HG02763 (cell line): Measurements from ENCODE around the gene VPS37C.
"Not testable (repeated sequence)": the region's sequence is repeated elsewhere in the genome, so short reads cannot be mapped to it uniquely, and the experiment has no call there.

Experiments used
- ATAC-seq: cut with Tn5 transposase; IDR thresholded peaks from one replicate; pipeline ENCODE4 v1.9.1; 2021; ENCODE audit warnings: mild to moderate bottlenecking, moderate library complexity; ENCODE audit not compliant: unreplicated experiment

The VPS37C gene

DNA sequence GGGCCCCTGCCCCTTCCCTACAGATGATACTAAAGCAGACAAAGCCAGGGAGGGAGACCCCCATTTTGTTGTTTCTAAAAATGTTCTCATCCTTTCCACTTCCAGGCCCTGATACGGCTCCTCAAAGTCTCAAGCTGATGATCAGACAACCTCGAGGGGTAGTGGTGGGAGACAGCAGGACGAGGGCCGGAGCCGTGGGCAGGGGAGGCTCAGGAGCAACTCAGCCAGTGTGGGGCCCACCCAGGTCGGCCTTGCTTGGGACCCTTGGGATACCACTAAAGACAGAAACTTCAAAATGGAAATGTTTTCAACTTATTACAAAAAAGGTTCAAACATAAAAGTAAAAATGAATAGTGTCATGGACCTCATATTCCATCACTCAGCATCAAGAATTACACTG, 15.2 kb upstream of the VPS37C start:
- ATAC-seq, result no peak

- ATAC-seq, result no peak
These were observed 13.7 kb upstream of the VPS37C start for GRCh38 chr11:61174949-61175348.

GRCh38 chr11:61174273-61174672, 13.0 kb upstream of the VPS37C start:
- no peak for ATAC-seq

GRCh38 chr11:61173456-61173855, 12.2 kb upstream of the VPS37C start:
- no peak for ATAC-seq

DNA sequence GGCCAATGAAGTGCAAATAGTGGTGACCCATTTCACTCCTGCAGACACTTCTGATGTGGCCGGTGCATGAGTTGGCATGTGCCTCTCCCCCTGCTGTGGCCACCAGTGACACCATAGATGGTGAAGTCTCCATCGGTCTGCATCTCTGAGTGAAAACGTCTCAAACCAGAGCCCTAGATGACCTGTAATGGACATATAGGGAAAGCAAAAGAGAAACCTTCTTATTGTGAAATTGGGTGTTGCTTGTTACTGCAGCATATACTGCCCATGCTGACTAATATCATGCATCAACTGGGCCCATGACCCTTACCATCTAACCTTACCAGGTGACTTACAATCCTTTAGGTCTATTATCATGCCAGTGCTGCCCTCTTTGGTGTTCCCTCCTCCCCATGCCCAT, 11.7 kb upstream of the VPS37C start:
- ATAC-seq, result no peak

GRCh38 chr11:61172356-61172755, 11.1 kb upstream of the VPS37C start:
- no peak for ATAC-seq

- no peak for ATAC-seq
These were observed 10.7 kb upstream of the VPS37C start for GRCh38 chr11:61171907-61172306.

DNA sequence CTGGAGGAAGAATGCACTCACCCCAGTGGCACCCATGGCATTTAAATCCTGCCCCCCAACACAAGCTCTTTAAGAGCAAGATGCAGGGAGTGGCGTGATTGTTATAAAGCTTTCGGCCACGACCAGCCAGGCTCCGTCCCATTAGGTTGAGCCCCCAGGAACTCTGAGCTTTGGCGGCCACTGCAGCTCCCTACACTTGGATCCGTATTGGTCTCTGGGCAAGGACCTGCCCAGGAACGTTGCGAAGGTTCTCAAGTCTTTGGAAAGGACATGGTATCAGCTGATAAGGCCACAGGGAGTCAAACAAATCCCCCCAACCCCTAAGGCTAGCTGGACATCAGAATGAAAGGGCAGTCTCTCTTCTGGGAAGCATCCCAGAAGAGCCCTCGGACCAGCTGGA, 9.3 kb upstream of the VPS37C start:
- no peak for ATAC-seq

GRCh38 chr11:61168800-61169199, 7.6 kb upstream of the VPS37C start:
- ATAC-seq, result no peak

GRCh38 chr11:61168042-61168688, 6.9 kb upstream of the VPS37C start:
- ATAC-seq, result no peak

DNA sequence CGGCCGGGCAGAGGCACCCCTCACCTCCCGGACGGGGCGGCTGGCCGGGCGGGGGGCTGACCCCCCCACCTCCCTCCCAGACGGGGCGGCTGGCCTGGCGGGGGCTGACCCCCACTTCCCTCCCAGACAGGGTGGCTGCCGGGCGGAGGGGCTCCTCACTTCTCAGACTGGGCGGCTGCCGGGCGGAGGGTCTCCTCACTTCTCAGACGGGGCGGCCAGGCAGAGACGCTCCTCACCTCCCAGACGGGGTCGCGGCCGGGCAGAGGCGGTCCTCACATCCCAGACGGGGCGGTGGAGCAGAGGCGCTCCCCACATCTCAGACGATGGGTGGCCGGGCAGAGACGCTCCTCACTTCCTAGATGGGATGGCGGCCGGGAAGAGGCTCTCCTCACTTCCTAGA, 5.1 kb upstream of the VPS37C start:
- ATAC-seq, result not testable (repeated sequence)

- not testable (repeated sequence) for ATAC-seq
These were observed 4.6 kb upstream of the VPS37C start for GRCh38 chr11:61165785-61166184.

GRCh38 chr11:61164606-61165424, 3.6 kb upstream of the VPS37C start:
- no peak for ATAC-seq

GRCh38 chr11:61163714-61164605, 2.7 kb upstream of the VPS37C start:
- ATAC-seq, result no peak

GRCh38 chr11:61163021-61163420, 1.8 kb upstream of the VPS37C start:
- ATAC-seq, result no peak

- no peak for ATAC-seq
These were observed 1.1 kb upstream of the VPS37C start for GRCh38 chr11:61162092-61162941.

- ATAC-seq, result no peak
These were observed 588 bp downstream of the VPS37C start for GRCh38 chr11:61160487-61161189.

DNA sequence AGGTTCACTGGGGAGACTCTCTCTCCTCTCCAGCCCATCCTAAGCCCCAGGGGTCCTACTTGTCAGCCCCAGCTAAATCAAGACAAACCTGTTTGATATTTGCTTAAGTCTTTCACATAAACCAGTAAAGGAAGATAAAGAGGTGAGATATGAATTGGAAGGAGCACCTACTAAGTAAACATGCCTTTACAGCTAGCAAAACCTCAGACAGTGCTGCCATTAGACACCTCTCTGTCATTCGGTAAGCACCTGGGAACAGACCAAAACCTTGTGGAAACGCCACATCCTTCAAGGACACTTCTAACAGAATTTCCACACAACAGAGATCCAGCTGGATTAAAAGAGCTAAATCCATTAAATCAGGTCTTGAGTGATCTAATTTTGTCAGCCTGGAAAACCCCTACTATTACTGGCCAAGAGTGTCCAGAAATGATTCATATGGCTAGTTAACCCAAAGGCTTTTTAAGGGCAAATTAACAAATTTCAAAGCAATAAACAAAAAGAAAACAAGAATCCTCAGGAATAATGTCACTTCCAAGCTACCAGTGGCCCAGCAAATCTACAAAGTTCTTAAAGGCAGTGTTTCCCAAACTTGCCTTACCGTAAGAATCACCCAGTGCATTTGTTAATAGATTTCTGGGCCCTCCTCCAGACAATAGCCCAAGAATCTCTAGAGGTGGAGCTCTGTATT, 2.4 kb downstream of the VPS37C start:
- ATAC-seq, result no peak

DNA sequence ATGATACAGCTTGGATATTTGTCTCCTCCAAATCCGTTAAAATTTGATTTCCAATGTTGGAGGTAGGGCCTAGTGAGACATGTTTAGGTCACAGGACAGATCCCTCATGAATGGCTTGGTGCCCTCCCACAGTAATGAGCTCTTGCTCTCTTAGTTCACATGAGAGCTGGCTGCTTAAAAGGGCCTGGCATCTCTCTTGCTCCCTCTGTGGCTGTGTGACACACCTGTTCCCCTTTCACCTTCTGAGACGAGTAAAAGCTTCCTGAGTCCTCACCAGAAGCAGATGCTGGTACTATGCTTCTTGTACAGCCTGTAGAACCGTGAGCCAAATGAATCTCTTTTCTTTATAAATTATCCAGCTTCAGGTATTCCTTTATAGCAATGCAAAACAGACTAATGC, 3.5 kb downstream of the VPS37C start:
- no peak for ATAC-seq
